ENCODE measurements around the gene GRID1. TPM values are rescaled to one million over a fixed set of nuclear protein-coding genes. Genes with fewer than 3 reads are reported as not detected.

GRID1 gene
- polyA plus RNA-seq, 1 experiment, result 0.49 TPM

- POLR2A ChIA-PET, result no interaction called here
- H3K27me3 ChIP-seq (ENCODE audit: control insufficient read depth, insufficient read depth, low read length), result peaks cover 27% of the 10 kb centered on the region
- H3K36me3 ChIP-seq (ENCODE audit: control insufficient read depth, insufficient read depth, low read length), result no peaks in the 10 kb centered on the region
- no peak for DNase-seq (ENCODE audit: low read depth)
- no peak for TF ChIP-seq CTCF (IDR thresholded peaks at IDR 0.05; ENCODE audit: insufficient read depth, low read depth, low read length)
- no peak overlapping the region for H3K4me3 ChIP-seq (ENCODE audit: low read depth, low read length)
- CTCF ChIA-PET, result no interaction called here
These were observed 3.3 kb downstream of the GRID1 start for GRCh38 chr10:86363184-86363832.

- H3K4me3 ChIP-seq (ENCODE audit: low read depth, low read length), result no peak overlapping the region
- ChIA-PET POLR2A (no interaction called here), CTCF (interaction anchor here (1.6 kb wide), 1 partner anchor 12 kb away, joined by 6 read pairs; no protein-coding TSS in a partner anchor)
- DNase-seq (ENCODE audit: low read depth), result no peak
- H3K36me3 ChIP-seq (ENCODE audit: control insufficient read depth, insufficient read depth, low read length), result no peaks in the 10 kb centered on the region
- peaks cover 23% of the 10 kb centered on the region for H3K27me3 ChIP-seq (ENCODE audit: control insufficient read depth, insufficient read depth, low read length)
- no peak for TF ChIP-seq CTCF (IDR thresholded peaks at IDR 0.05; ENCODE audit: insufficient read depth, low read depth, low read length)
These were observed 3.9 kb downstream of the GRID1 start for GRCh38 chr10:86362586-86363183.

GRCh38 chr10:86362129-86362527 lies 4.5 kb downstream of the GRID1 start:
- CTCF ChIA-PET, result interaction anchor here (1.6 kb wide), 1 partner anchor 13 kb away, joined by 6 read pairs; no protein-coding TSS in a partner anchor
- POLR2A ChIA-PET, result no interaction called here

GRCh38 chr10:86361156-86362128 lies 5.2 kb downstream of the GRID1 start:
- CTCF ChIA-PET, result interaction anchor here (0.6 to 1.6 kb wide), 2 partner anchors 14 to 787 kb away, joined by 3 to 6 read pairs; no protein-coding TSS in a partner anchor
- TF ChIP-seq CTCF (IDR thresholded peaks at IDR 0.05; ENCODE audit: insufficient read depth, low read depth, low read length), result no peak

More at GRCh38 chr10:86362129-86362527, 4.5 kb downstream of the GRID1 start:
- no peak overlapping the region for H3K4me3 ChIP-seq (ENCODE audit: low read depth, low read length)
- no peak for TF ChIP-seq CTCF (IDR thresholded peaks at IDR 0.05; ENCODE audit: insufficient read depth, low read depth, low read length)
- no peaks in the 10 kb centered on the region for H3K36me3 ChIP-seq (ENCODE audit: control insufficient read depth, insufficient read depth, low read length)
- peaks cover 19% of the 10 kb centered on the region for H3K27me3 ChIP-seq (ENCODE audit: control insufficient read depth, insufficient read depth, low read length)
- DNase-seq (ENCODE audit: low read depth), result no peak

GRCh38 chr10:86360657-86361056 lies 5.9 kb downstream of the GRID1 start:
- ChIA-PET POLR2A (no interaction called here), CTCF (interaction anchor here (0.6 to 0.9 kb wide), 3 partner anchors 11 to 788 kb away, joined by 3 read pairs; no protein-coding TSS in a partner anchor)
- no peak for DNase-seq (ENCODE audit: low read depth)

More at GRCh38 chr10:86361156-86362128, 5.2 kb downstream of the GRID1 start:
- H3K4me3 ChIP-seq (ENCODE audit: low read depth, low read length), result no peak overlapping the region
- DNase-seq (ENCODE audit: low read depth), result no peak
- no peaks in the 10 kb centered on the region for H3K36me3 ChIP-seq (ENCODE audit: control insufficient read depth, insufficient read depth, low read length)
- POLR2A ChIA-PET, result no interaction called here
- H3K27me3 ChIP-seq (ENCODE audit: control insufficient read depth, insufficient read depth, low read length), result peaks cover 16% of the 10 kb centered on the region

More at GRCh38 chr10:86360657-86361056, 5.9 kb downstream of the GRID1 start:
- no peak for TF ChIP-seq CTCF (IDR thresholded peaks at IDR 0.05; ENCODE audit: insufficient read depth, low read depth, low read length)
- Histone ChIP-seq H3K4me3 (ENCODE audit: low read depth, low read length) (no peak overlapping the region), H3K27me3 (ENCODE audit: control insufficient read depth, insufficient read depth, low read length) (peaks cover 15% of the 10 kb centered on the region), H3K36me3 (ENCODE audit: control insufficient read depth, insufficient read depth, low read length) (no peaks in the 10 kb centered on the region)
